ENCODE data around the gene GALP.
"Not testable (repeated sequence)": the region's sequence is repeated elsewhere in the genome, so short reads cannot be mapped to it uniquely, and the experiment has no call there.

The GALP gene

GRCh38 chr19:56193981-56194640 lies 18.3 kb downstream of the GALP start:
- POLR2A ChIA-PET = no interaction called here

GRCh38 chr19:56197646-56198045 lies 21.8 kb downstream of the GALP start, which contains the start of gene ZSCAN5B:
Gene ZSCAN5B, minus strand, starts transcription at chr19:56197783. Its CDS starts 4,731 bp downstream, at chr19:56193052.
- DNase-seq (ENCODE audit: low read depth, low spot score); CTCF ChIA-PET; H3K4me3 ChIP-seq (ENCODE audit: low read depth, low read length); POLR2A ChIA-PET: not testable (repeated sequence)

More at GRCh38 chr19:56193981-56194640, 18.3 kb downstream of the GALP start:
- no peak for DNase-seq (ENCODE audit: low read depth, low spot score)
- no peak for TF ChIP-seq CTCF (IDR thresholded peaks at IDR 0.05; ENCODE audit: insufficient read depth, low read length, missing control alignments)
- CTCF ChIA-PET = no interaction called here
- no peak overlapping the region for H3K4me3 ChIP-seq (ENCODE audit: low read depth, low read length)

- ChIA-PET CTCF (no interaction called here), POLR2A (no interaction called here)
- DNase-seq (ENCODE audit: low read depth, low spot score) = no peak
- TF ChIP-seq CTCF (IDR thresholded peaks at IDR 0.05; ENCODE audit: insufficient read depth, low read length, missing control alignments) = no peak
- no peak overlapping the region for H3K4me3 ChIP-seq (ENCODE audit: low read depth, low read length)
Measured at GRCh38 chr19:56199687-56200086, 23.9 kb downstream of the GALP start.

- no peak for TF ChIP-seq CTCF (IDR thresholded peaks at IDR 0.05; ENCODE audit: insufficient read depth, low read length, missing control alignments)
- ChIA-PET POLR2A (no interaction called here), CTCF (no interaction called here)
- DNase-seq (ENCODE audit: low read depth, low spot score) = no peak
- no peak within 1 kb of the TSS for H3K4me3 ChIP-seq (ENCODE audit: low read depth, low read length)
Measured at GRCh38 chr19:56201973-56202372, 26.2 kb downstream of the GALP start, which contains the start of gene ZSCAN5C. Gene ZSCAN5C, plus strand, starts transcription at chr19:56202273. Its CDS starts 3,641 bp downstream, at chr19:56205914.

- CTCF ChIA-PET = not testable (repeated sequence)
Measured at GRCh38 chr19:56207581-56207980, 31.8 kb downstream of the GALP start.

GRCh38 chr19:56209091-56209490 lies 33.3 kb downstream of the GALP start:
- ChIA-PET POLR2A (no interaction called here), CTCF (no interaction called here)
- H3K4me3 ChIP-seq (ENCODE audit: low read depth, low read length) = no peak overlapping the region
- DNase-seq (ENCODE audit: low read depth, low spot score) = no peak
- no peak for TF ChIP-seq CTCF (IDR thresholded peaks at IDR 0.05; ENCODE audit: insufficient read depth, low read length, missing control alignments)

More at GRCh38 chr19:56207581-56207980, 31.8 kb downstream of the GALP start:
- DNase-seq (ENCODE audit: low read depth, low spot score); POLR2A ChIA-PET; H3K4me3 ChIP-seq (ENCODE audit: low read depth, low read length): not testable (repeated sequence)

GRCh38 chr19:56210036-56210435 lies 34.2 kb downstream of the GALP start:
- CTCF ChIA-PET = interaction anchor here (1.9 kb wide), 1 partner anchor 134 kb away, joined by 4 read pairs; no protein-coding TSS in a partner anchor
- H3K4me3 ChIP-seq (ENCODE audit: low read depth, low read length); POLR2A ChIA-PET; DNase-seq (ENCODE audit: low read depth, low spot score): not testable (repeated sequence)

GRCh38 chr19:56211718-56212117 lies 35.9 kb downstream of the GALP start:
- CTCF ChIA-PET = interaction anchor here (1.9 kb wide), 1 partner anchor 135 kb away, joined by 4 read pairs; no protein-coding TSS in a partner anchor
- POLR2A ChIA-PET = no interaction called here
- no peak for DNase-seq (ENCODE audit: low read depth, low spot score)
- TF ChIP-seq CTCF (IDR thresholded peaks at IDR 0.05; ENCODE audit: insufficient read depth, low read length, missing control alignments) = no peak
- no peak overlapping the region for H3K4me3 ChIP-seq (ENCODE audit: low read depth, low read length)
